GM18499 (cell line): ENCODE results near the gene EPHA3.

ENCODE experiments used
- ATAC-seq: cut with Tn5 transposase; IDR thresholded peaks from one replicate; pipeline ENCODE4 v1.9.1; 2021; ENCODE audit warnings: moderate number of reproducible peaks; ENCODE audit not compliant: insufficient read depth, unreplicated experiment

The EPHA3 gene

GRCh38 chr3:89144080-89144479 is 36.7 kb downstream of the EPHA3 start:
- ATAC-seq, result no peak

GRCh38 chr3:89145995-89146394 is 38.6 kb downstream of the EPHA3 start:
- no peak for ATAC-seq

- ATAC-seq, result no peak
These were observed 47.0 kb downstream of the EPHA3 start for GRCh38 chr3:89154416-89154815.

- no peak for ATAC-seq
These were observed 48.4 kb downstream of the EPHA3 start for GRCh38 chr3:89155811-89156210.

GRCh38 chr3:89157575-89157974 is 50.2 kb downstream of the EPHA3 start:
- ATAC-seq, result no peak

GRCh38 chr3:89159605-89160004 is 52.2 kb downstream of the EPHA3 start:
- ATAC-seq, result no peak

- ATAC-seq, result no peak
These were observed 57.4 kb downstream of the EPHA3 start for GRCh38 chr3:89164774-89165173.

- no peak for ATAC-seq
These were observed 58.3 kb downstream of the EPHA3 start for GRCh38 chr3:89165636-89166263.

GRCh38 chr3:89171687-89172545 is 64.5 kb downstream of the EPHA3 start:
- no peak for ATAC-seq

- no peak for ATAC-seq
These were observed 66.1 kb downstream of the EPHA3 start for GRCh38 chr3:89173546-89173945.

- no peak for ATAC-seq
These were observed 72.1 kb downstream of the EPHA3 start for GRCh38 chr3:89179355-89180001.

GRCh38 chr3:89180334-89180733 is 72.9 kb downstream of the EPHA3 start:
- ATAC-seq, result no peak

- ATAC-seq, result no peak
These were observed 74.6 kb downstream of the EPHA3 start for GRCh38 chr3:89182056-89182455.

- ATAC-seq, result no peak
These were observed 77.0 kb downstream of the EPHA3 start for GRCh38 chr3:89184151-89184995.

GRCh38 chr3:89186456-89186855 is 79.0 kb downstream of the EPHA3 start:
- ATAC-seq, result no peak

GRCh38 chr3:89198591-89198990 is 91.2 kb downstream of the EPHA3 start:
- ATAC-seq, result no peak

GRCh38 chr3:89212619-89213018 is 105.2 kb downstream of the EPHA3 start:
- no peak for ATAC-seq

- ATAC-seq, result no peak
These were observed 108.8 kb downstream of the EPHA3 start for GRCh38 chr3:89216016-89216739.

- ATAC-seq, result no peak
These were observed 109.8 kb downstream of the EPHA3 start for GRCh38 chr3:89217148-89217685.

GRCh38 chr3:89221924-89222323 is 114.5 kb downstream of the EPHA3 start:
- no peak for ATAC-seq
